Measurements from ENCODE around the gene CDK18. TPM values are rescaled to one million over a fixed set of nuclear protein-coding genes. Genes with fewer than 3 reads are reported as not detected.

The CDK18 gene
- total RNA-seq, 1 donor from 2014 or later = 27.0 TPM

DNA sequence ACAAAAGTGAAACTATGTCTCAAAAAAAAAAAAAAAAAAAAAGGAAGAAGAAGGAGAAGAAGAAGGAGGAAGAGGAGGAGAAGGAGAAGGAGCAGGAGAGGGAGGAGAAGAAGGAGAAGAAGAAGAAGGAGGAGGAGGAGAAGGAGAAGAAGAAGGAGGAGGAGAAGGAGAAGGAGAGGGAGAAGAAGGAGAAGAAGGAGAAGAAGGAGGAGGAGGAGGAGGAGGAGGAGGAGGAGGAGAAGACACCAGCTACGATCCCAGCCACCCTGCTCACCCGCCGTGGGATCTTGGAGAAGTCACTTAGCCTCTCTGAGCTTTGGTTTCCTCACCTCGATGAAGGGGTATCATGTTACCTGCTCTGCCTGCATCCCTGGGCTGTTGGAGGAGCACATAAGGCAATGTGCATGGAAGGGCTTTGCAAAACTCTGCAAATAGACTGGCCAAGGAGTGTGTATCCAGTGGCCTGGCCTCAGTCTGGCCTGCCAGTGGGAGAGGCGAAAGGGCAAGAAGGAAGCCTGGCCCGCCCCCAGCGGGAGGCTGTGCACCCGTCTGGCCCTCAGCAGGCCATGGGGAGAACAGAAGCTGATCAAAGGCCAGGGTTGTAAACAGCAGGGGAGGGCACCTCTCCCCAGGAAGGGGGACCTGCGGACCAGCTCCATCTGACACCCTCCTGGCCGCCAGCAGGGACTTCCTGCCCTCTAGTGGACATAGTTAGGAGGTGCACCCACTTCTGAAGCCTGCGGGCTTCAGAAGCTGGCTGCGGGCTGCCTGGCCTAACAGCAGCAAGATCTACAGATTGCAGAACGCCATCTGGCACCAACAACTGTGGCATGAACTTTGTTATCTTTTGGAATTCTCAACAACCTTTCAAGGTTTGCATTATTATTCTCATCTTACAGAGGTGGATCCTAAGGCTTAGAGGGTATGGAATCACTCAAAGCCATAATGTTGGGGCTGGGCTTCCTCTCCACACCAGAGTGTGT, 19.2 kb upstream of the CDK18 start:
- TF ChIP-seq POLR2AphosphoS5 (IDR thresholded peaks at IDR 0.05; ENCODE audit: insufficient read depth in 1 of 2, low read depth in 1 of 2) = no peak
- TF ChIP-seq POLR2A (IDR thresholded peaks at IDR 0.05) = no peak
- TF ChIP-seq, protein P1, sequence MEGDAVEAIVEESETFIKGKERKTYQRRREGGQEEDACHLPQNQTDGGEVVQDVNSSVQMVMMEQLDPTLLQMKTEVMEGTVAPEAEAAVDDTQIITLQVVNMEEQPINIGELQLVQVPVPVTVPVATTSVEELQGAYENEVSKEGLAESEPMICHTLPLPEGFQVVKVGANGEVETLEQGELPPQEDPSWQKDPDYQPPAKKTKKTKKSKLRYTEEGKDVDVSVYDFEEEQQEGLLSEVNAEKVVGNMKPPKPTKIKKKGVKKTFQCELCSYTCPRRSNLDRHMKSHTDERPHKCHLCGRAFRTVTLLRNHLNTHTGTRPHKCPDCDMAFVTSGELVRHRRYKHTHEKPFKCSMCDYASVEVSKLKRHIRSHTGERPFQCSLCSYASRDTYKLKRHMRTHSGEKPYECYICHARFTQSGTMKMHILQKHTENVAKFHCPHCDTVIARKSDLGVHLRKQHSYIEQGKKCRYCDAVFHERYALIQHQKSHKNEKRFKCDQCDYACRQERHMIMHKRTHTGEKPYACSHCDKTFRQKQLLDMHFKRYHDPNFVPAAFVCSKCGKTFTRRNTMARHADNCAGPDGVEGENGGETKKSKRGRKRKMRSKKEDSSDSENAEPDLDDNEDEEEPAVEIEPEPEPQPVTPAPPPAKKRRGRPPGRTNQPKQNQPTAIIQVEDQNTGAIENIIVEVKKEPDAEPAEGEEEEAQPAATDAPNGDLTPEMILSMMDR (IDR thresholded peaks at IDR 0.05) = peak; percentile 68 to 86 (median 76)
- intact Hi-C loops (cut with DNase I) = loop anchor here (5.0 kb wide), 2 partner anchors 42 to 128 kb away; partner anchors contain the start of gene KLHDC8A

DNA sequence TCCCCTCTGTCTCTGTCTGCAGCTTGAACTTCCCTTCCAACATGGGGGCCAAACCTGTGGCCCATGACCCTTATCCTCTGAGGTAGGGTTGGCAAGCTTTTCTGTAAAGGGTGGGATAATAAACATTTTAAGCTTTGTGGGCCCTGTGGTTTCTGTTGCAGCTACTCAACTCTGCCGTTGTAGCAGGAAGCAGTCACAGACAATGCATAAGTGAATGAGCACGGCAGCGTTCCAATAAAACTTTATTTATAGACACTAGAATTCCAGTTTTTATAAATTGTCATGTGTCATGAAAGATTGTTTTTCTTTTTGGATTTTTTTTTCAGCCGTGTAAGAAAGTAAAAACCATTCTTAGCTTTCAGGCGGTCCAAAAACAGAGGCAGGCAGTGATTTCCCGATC, 18.2 kb upstream of the CDK18 start:
- TF ChIP-seq, protein P1 (IDR thresholded peaks at IDR 0.05) = no peak
- TF ChIP-seq POLR2AphosphoS5 (IDR thresholded peaks at IDR 0.05; ENCODE audit: insufficient read depth in 1 of 2, low read depth in 1 of 2) (no peak), POLR2A (IDR thresholded peaks at IDR 0.05) (no peak)
- no peaks in the 10 kb centered on the region for H3K27me3 ChIP-seq
- H3K4me3 ChIP-seq = no peak overlapping the region
- H3K36me3 ChIP-seq = no peaks in the 10 kb centered on the region
- H3K4me1 ChIP-seq = no peaks in the 10 kb centered on the region
- DNase-seq (ENCODE audit: extremely low spot score in 2 of 2) = no peak
- intact Hi-C loops (cut with DNase I) = loop anchor here (5.0 kb wide), 2 partner anchors 41 to 129 kb away; partner anchors contain the start of gene KLHDC8A
- H3K9me3 ChIP-seq = no peaks in the 10 kb centered on the region
- no peak overlapping the region for H3K27ac ChIP-seq

More for the DNA sequence above, 19.2 kb upstream of the CDK18 start:
- no peak overlapping the region for H3K27ac ChIP-seq
- DNase-seq (ENCODE audit: extremely low spot score in 2 of 2) = no peak
- no peaks in the 10 kb centered on the region for H3K36me3 ChIP-seq
- H3K4me1 ChIP-seq = no peaks in the 10 kb centered on the region
- no peaks in the 10 kb centered on the region for H3K9me3 ChIP-seq
- H3K27me3 ChIP-seq = no peaks in the 10 kb centered on the region
- H3K4me3 ChIP-seq = no peak overlapping the region

DNA sequence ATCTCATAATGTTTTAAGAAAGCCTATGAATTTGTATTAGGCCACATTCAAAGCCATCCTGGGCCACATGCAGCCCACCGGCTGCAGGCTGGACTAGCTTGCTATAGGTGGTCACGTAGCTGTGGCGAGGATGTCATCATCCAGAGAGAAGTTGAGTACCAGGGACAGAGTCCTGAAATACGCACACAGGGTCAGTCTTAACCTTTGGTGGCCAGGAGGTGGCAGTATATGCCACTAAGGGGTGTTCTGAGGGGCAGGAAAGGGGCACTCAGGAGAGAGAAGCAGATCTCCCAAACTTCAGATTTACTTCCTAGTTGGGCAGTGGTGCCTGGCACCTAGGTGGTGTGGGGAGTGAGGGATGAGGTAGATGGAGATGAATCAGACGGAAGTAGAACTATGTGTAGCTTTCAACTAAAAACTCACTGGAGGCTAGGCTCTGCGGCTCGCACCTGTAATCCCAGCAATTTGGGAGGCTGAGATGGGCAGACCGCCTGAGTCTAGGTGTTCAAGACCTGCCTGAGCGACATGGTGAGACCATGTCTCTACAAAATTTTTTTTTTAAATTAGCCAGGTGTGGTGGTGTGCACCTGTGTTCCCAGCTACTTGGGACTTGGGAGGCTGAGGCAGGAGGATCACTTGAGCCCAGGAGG, 16.3 kb upstream of the CDK18 start:
- Histone ChIP-seq H3K4me3 (no peak overlapping the region), H3K4me1 (peaks cover 18% of the 10 kb centered on the region), H3K27me3 (no peaks in the 10 kb centered on the region), H3K9me3 (no peaks in the 10 kb centered on the region), H3K36me3 (no peaks in the 10 kb centered on the region), H3K27ac (no peak overlapping the region)
- intact Hi-C loops (cut with DNase I) = loop anchor here (5.0 kb wide), 2 partner anchors 39 to 131 kb away; partner anchors contain the start of gene KLHDC8A
- DNase-seq (ENCODE audit: extremely low spot score in 2 of 2) = no peak
- TF ChIP-seq POLR2AphosphoS5 (IDR thresholded peaks at IDR 0.05; ENCODE audit: insufficient read depth in 1 of 2, low read depth in 1 of 2) = no peak
- TF ChIP-seq, protein P1 (IDR thresholded peaks at IDR 0.05) = peak; percentile 37 to 77 (median 64)

DNA sequence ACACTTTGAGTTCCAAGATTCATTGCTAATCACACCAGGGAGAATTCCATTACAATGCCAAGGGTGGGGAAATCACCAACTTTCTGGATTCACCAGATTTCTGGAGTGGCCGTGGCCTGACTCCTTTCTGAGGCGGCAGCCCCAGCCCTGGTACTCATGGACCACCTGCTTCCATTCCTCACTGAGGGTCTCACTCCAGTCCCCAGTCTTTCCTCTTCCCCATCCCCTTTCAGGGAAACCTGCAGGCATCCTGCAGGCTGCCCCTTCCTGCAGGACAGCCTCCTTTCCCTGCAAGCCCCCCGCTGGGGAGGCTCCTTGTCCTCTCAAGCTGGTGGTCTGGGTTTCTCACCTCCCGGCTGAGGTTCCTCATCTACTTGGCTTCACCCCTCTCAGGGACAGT, 12.7 kb upstream of the CDK18 start:
- TF ChIP-seq POLR2A (IDR thresholded peaks at IDR 0.05) = no peak
- TF ChIP-seq, protein P1 (IDR thresholded peaks at IDR 0.05) = no peak
- no peak for TF ChIP-seq POLR2AphosphoS5 (IDR thresholded peaks at IDR 0.05; ENCODE audit: insufficient read depth in 1 of 2, low read depth in 1 of 2)
- Histone ChIP-seq H3K27ac (no peak overlapping the region), H3K27me3 (no peaks in the 10 kb centered on the region), H3K9me3 (no peaks in the 10 kb centered on the region), H3K36me3 (no peaks in the 10 kb centered on the region), H3K4me3 (no peak overlapping the region), H3K4me1 (peaks cover 24% of the 10 kb centered on the region)
- intact Hi-C loops (cut with DNase I) = no loop called here
- no peak for DNase-seq (ENCODE audit: extremely low spot score in 2 of 2)
